ENCODE measurements around the gene ANKRD40.

DNA sequence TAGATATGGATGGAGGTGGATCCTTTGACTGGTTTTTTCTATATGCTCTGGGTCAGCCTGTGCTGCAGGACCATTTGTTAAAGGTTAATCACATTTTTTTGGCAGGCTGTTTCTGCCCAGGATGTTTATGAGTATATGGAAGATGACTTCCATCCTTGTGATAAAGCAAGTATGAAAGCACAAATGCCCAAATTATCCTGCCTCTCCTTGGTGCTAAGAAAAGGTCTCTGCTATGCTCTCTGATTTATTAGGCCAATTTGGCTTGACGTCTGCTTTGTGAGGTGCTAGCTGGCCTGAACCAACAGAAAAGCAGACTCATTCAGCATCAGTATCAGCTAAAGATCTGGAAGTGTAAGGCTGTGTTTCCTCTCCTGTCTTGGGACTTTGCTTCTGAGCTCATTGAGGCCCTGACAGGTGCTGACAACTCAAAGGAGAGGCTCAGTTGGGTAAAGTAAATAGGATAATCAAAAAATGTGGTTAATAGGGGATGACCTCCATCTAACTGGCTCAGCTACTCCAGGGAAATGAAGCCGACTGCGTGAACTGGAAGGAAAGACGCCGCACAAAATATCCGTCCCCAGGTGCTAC, 15.2 kb downstream of the ANKRD40 start:
- TF ChIP-seq, protein P1, sequence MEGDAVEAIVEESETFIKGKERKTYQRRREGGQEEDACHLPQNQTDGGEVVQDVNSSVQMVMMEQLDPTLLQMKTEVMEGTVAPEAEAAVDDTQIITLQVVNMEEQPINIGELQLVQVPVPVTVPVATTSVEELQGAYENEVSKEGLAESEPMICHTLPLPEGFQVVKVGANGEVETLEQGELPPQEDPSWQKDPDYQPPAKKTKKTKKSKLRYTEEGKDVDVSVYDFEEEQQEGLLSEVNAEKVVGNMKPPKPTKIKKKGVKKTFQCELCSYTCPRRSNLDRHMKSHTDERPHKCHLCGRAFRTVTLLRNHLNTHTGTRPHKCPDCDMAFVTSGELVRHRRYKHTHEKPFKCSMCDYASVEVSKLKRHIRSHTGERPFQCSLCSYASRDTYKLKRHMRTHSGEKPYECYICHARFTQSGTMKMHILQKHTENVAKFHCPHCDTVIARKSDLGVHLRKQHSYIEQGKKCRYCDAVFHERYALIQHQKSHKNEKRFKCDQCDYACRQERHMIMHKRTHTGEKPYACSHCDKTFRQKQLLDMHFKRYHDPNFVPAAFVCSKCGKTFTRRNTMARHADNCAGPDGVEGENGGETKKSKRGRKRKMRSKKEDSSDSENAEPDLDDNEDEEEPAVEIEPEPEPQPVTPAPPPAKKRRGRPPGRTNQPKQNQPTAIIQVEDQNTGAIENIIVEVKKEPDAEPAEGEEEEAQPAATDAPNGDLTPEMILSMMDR (IDR thresholded peaks at IDR 0.05; ENCODE audit: low read depth, low read length, missing input control) = no peak
- no peak for TF ChIP-seq REST (IDR thresholded peaks at IDR 0.05)
- TF ChIP-seq, protein P2, sequence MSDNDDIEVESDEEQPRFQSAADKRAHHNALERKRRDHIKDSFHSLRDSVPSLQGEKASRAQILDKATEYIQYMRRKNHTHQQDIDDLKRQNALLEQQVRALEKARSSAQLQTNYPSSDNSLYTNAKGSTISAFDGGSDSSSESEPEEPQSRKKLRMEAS (IDR thresholded peaks at IDR 0.05) = no peak

Data from liver (tissue), 2 donors.